ENCODE results near the gene TRUB1.

DNA sequence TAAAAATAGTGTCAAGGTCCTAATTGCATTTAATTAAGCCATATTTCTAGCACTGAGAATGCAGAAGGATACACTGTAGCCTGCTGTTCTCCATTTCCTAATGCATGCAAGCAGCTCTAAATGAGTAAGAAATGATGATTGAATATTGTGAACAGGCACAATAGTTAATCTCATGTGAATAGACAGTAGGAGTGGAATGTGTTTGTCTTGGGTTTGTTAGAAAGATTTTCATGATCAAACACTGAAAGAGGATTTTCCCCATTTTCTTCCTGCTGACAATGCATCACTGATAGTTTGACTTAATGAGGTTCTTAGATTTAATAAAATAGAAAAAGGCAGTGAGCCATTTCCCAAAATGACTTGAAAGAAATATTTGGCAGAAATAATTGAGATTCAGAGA is 43.1 kb upstream of the TRUB1 start:
- TF ChIP-seq, protein P1, sequence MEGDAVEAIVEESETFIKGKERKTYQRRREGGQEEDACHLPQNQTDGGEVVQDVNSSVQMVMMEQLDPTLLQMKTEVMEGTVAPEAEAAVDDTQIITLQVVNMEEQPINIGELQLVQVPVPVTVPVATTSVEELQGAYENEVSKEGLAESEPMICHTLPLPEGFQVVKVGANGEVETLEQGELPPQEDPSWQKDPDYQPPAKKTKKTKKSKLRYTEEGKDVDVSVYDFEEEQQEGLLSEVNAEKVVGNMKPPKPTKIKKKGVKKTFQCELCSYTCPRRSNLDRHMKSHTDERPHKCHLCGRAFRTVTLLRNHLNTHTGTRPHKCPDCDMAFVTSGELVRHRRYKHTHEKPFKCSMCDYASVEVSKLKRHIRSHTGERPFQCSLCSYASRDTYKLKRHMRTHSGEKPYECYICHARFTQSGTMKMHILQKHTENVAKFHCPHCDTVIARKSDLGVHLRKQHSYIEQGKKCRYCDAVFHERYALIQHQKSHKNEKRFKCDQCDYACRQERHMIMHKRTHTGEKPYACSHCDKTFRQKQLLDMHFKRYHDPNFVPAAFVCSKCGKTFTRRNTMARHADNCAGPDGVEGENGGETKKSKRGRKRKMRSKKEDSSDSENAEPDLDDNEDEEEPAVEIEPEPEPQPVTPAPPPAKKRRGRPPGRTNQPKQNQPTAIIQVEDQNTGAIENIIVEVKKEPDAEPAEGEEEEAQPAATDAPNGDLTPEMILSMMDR (IDR thresholded peaks at IDR 0.05): no peak
- TF ChIP-seq YY1 (IDR thresholded peaks at IDR 0.05; ENCODE audit: low read depth) (no peak), FOXM1 (IDR thresholded peaks at IDR 0.05; ENCODE audit: low read depth) (no peak), SMC3 (IDR thresholded peaks at IDR 0.05; ENCODE audit: low read depth, low read length) (no peak), POLR2AphosphoS5 (IDR thresholded peaks at IDR 0.05; ENCODE audit: low read depth, low read length) (no peak), EZH2phosphoT487 (IDR thresholded peaks at IDR 0.05; ENCODE audit: borderline replicate concordance, low read depth) (no peak)
- TF ChIP-seq, protein P2, sequence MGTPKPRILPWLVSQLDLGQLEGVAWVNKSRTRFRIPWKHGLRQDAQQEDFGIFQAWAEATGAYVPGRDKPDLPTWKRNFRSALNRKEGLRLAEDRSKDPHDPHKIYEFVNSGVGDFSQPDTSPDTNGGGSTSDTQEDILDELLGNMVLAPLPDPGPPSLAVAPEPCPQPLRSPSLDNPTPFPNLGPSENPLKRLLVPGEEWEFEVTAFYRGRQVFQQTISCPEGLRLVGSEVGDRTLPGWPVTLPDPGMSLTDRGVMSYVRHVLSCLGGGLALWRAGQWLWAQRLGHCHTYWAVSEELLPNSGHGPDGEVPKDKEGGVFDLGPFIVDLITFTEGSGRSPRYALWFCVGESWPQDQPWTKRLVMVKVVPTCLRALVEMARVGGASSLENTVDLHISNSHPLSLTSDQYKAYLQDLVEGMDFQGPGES (IDR thresholded peaks at IDR 0.05; ENCODE audit: low read depth, low read length): no peak

All from SK-N-SH (cell line).